Measurements from ENCODE around the gene UCMA.

The UCMA gene

DNA sequence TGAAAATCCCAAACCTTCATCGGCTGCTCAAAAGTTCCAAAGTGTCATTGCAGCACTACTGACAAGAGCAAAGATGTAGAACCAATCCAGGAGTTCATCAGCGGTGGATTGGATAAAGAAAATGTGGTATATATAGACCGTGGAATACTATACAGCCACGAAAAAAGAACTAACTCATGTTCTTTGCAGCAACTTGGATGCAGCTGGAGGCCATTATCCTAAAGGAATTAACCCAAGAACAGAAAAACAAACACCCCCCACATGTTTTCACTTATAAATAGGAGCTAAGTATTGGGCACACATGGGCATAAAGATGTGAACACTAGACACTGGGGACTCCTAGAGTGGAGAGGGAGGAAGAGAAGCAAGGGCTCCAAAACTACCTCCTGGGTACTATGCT is 34.1 kb upstream of the UCMA start:
- TF ChIP-seq, protein P1, sequence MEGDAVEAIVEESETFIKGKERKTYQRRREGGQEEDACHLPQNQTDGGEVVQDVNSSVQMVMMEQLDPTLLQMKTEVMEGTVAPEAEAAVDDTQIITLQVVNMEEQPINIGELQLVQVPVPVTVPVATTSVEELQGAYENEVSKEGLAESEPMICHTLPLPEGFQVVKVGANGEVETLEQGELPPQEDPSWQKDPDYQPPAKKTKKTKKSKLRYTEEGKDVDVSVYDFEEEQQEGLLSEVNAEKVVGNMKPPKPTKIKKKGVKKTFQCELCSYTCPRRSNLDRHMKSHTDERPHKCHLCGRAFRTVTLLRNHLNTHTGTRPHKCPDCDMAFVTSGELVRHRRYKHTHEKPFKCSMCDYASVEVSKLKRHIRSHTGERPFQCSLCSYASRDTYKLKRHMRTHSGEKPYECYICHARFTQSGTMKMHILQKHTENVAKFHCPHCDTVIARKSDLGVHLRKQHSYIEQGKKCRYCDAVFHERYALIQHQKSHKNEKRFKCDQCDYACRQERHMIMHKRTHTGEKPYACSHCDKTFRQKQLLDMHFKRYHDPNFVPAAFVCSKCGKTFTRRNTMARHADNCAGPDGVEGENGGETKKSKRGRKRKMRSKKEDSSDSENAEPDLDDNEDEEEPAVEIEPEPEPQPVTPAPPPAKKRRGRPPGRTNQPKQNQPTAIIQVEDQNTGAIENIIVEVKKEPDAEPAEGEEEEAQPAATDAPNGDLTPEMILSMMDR (conservative IDR thresholded peaks at IDR 0.05; ENCODE audit: low read length): no peak

DNA sequence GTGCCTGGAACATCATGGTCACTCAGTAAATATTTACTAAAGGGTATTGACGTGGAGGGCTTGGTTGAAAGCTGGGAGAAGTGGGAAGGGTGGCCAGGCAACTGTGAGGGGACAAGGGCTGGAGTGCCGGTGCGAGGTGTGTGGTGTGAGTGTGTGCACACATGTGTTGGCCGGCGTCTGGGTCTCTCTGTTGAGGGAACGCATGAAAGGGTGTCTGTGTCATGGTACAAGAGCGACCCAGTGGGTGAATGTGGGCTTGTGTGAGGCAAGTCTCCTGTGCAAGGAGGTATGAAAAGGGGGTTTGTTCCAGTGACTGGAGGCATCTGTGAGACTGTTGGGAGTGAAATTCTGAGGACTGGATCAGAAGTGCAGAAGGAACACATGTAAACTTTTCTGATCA is 29.4 kb upstream of the UCMA start:
- DNase-seq (ENCODE audit: low read depth): no peak
- H3K4me3 ChIP-seq (ENCODE audit: low read length): no peak overlapping the region
- TF ChIP-seq, protein P1 (conservative IDR thresholded peaks at IDR 0.05; ENCODE audit: low read length): no peak

More for the DNA sequence above, 34.1 kb upstream of the UCMA start:
- H3K4me3 ChIP-seq (ENCODE audit: low read length): no peak overlapping the region
- DNase-seq (ENCODE audit: low read depth): no peak

DNA sequence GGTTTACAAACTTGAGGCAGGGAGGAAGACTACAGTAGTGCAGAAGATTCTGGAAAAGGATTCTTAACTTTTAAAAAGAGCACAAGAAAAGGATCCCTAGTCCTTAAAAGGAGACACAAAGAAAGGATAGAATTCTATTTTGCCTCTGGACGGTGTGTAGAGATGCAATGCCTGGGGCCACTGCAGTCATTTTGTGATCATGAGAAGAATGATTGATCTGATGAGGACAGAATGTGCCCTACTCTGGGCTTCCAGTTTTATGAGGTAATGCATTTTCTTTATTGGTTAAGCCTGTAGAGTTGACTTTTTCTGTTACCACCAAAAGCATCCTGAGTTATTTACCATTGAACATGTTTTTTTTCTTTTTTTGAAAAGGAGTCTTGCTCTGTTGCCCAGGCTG is 28.3 kb upstream of the UCMA start:
- H3K4me3 ChIP-seq (ENCODE audit: low read length): no peak overlapping the region
- TF ChIP-seq, protein P1 (conservative IDR thresholded peaks at IDR 0.05; ENCODE audit: low read length): no peak
- no peak for DNase-seq (ENCODE audit: low read depth)

DNA sequence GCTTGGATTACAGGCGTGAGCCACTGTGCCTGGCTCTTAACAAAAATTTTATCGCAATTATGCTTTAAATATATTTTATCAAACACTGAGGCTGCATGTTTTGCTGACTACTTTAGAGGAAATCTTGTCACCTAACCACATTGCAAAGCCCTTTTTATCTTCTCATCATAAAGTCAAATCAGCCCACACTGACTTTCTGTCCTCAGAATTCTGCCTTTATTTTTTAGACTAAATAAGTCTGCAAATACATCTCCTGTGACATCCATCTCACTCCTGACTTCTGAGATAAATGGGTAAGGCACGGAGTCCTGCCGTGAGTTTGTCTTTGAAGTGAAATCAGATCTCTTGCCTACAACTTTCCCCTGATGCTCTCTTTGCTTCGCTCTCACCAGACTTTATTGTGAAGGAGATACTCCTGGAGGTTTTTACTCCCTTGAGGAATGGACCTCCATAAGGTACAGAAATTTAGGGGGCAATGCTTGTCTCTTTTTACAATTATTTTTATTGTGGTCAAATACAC is 23.5 kb upstream of the UCMA start:
- TF ChIP-seq, protein P1 (conservative IDR thresholded peaks at IDR 0.05; ENCODE audit: low read length): no peak
- no peak for DNase-seq (ENCODE audit: low read depth)

DNA sequence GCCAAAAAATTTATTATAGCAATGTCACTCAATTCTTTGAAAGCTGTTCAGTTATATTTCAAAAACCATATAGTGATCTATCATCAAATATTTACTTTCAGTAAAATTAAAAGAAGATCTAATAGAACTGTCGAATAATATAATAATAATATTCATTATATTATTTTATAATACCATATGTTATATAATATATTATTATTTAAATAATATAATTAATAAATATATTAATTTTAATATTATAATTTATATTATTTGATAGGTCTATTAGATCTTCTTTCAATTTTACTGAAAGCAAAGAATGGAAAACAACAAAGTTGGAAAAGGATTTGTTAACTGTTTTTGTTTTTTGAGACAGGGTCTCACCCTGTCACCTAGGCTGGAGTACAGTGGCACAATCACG is 22.5 kb upstream of the UCMA start:
- TF ChIP-seq, protein P1 (conservative IDR thresholded peaks at IDR 0.05; ENCODE audit: low read length): no peak
- DNase-seq (ENCODE audit: low read depth): no peak
- H3K4me3 ChIP-seq (ENCODE audit: low read length): no peak overlapping the region

More for the DNA sequence above, 23.5 kb upstream of the UCMA start:
- no peak overlapping the region for H3K4me3 ChIP-seq (ENCODE audit: low read length)

DNA sequence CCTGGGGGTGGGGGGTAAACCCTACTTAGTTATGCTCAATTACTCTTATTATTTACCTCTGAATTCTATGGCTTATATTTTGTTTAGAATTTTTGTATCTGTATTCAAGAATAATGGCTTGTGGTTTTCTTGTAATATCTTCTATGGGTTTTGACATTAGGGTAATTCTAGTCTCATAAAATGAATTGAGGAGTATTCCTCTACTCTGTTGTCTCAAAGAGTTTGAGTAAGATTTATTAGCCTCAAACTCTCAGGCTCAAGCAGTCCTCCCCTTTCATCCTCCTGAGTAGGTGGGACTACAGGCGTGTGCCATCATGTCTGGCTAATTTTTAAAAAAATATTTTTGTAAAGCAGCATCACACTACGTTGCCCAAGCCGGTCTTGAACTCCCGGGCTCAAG is 19.6 kb upstream of the UCMA start:
- H3K4me3 ChIP-seq (ENCODE audit: low read length): no peak overlapping the region
- TF ChIP-seq, protein P1 (conservative IDR thresholded peaks at IDR 0.05; ENCODE audit: low read length): no peak
- DNase-seq (ENCODE audit: low read depth): no peak

DNA sequence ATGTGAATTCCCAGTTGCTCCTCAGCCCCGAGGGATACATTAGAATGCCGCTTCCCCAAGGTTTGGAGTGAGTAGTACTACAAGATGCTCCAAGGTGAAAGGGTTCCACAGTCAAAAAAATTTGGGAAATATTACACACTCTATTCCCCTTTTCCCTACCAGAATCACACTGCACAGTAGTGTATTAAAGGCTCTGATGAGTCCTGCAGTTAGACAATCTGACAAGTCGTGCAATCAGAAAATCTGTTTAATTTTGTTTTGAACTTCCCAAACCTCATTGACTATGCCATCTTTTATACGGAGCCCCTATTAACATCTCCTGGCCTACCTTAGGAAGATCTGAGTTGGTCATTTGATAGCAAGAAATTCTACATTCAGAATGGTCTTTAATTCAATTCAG is 13.6 kb upstream of the UCMA start:
- no peak for DNase-seq (ENCODE audit: low read depth)
- TF ChIP-seq, protein P1 (conservative IDR thresholded peaks at IDR 0.05; ENCODE audit: low read length): no peak

More for the DNA sequence above, 13.6 kb upstream of the UCMA start:
- no peak overlapping the region for H3K4me3 ChIP-seq (ENCODE audit: low read length)
